Suprapubic skin (tissue), 4 donors: ENCODE data around the gene MBOAT7. TPM values are rescaled to one million over a fixed set of nuclear protein-coding genes. Genes with fewer than 3 reads are reported as not detected.

Experiments used
- DNase-seq, 2 donors: peaks; one replicate each; pipeline ENCODE4 v3.0.0-alpha.2; 2019; ENCODE audit warnings: low spot score in 2 of 2
- H3K27ac ChIP-seq: fragments of 200-600 bp; sonication (generic); one replicate; pipeline ENCODE4 v1.5.1; 2019
- H3K27me3 ChIP-seq: fragments of 200-600 bp; sonication (generic); one replicate; pipeline ENCODE4 v1.5.1; 2019
- H3K36me3 ChIP-seq: fragments of 200-600 bp; sonication (generic); one replicate; pipeline ENCODE4 v1.5.1; 2019
- H3K4me1 ChIP-seq: fragments of 200-600 bp; sonication (generic); one replicate; pipeline ENCODE4 v1.5.1; 2019
- H3K4me3 ChIP-seq: fragments of 200-600 bp; sonication (generic); one replicate; pipeline ENCODE4 v1.5.1; 2019; ENCODE audit warnings: mild to moderate bottlenecking
- H3K9me3 ChIP-seq: fragments of 200-600 bp; sonication (generic); one replicate; pipeline ENCODE4 v1.5.1; 2019
- CTCF ChIP-seq, 2 donors: fragments of 200-600 bp in 1 of 2; fragments of 450-650 bp in 1 of 2; sonication (generic) in 1 of 2; IDR thresholded peaks; one replicate each; pipeline ENCODE4 v1.5.1; 2016 to 2019; ENCODE audit warnings: antibody characterized with exemption in 2 of 2, mild to moderate bottlenecking in 1 of 2, moderate library complexity in 1 of 2
- EP300 ChIP-seq: sonication (generic); formaldehyde crosslinking; IDR thresholded peaks from one replicate; pipeline ENCODE4 v1.6.1; 2017; ENCODE audit warnings: antibody characterized with exemption
- POLR2A ChIP-seq, 2 donors: fragments of 450-650 bp; IDR thresholded peaks; one replicate each; pipeline ENCODE4 v1.6.1; 2017; ENCODE audit warnings: antibody characterized with exemption in 2 of 2, mild to moderate bottlenecking in 2 of 2, moderate library complexity in 2 of 2
- POLR2AphosphoS5 ChIP-seq, 3 donors: sonication (generic); formaldehyde crosslinking; IDR thresholded peaks; one replicate each; pipeline ENCODE4 v1.6.1; 2017; ENCODE audit warnings: antibody characterized with exemption in 3 of 3
- WGBS: methylation state at CpG from one replicate; pipeline ENCODE4 v1.1.5; 2018; 5-methylcytosine and 5-hydroxymethylcytosine counted together
- total RNA-seq, 4 donors: library from RNA; depleted of rRNA; stranded (reverse); fragments of >200 nt; gene quantifications; one replicate each; pipeline ENCODE4 v1.1.0, GENCODE V29; 2016

MBOAT7 gene
- total RNA-seq, 4 donors from 2014 or later = 54.7 to 96.5 (median 58.7) TPM

GRCh38 chr19:54162241-54162805, 27.1 kb downstream of the MBOAT7 start:
- Histone ChIP-seq H3K36me3 (peaks cover 3% of the 10 kb centered on the region), H3K9me3 (no peaks in the 10 kb centered on the region), H3K4me3 (peak overlapping the region; percentile 39), H3K27me3 (no peaks in the 10 kb centered on the region), H3K4me1 (peaks cover 51% of the 10 kb centered on the region), H3K27ac (no peak overlapping the region)
- peak; percentile 91 to 95 for DNase-seq
- TF ChIP-seq EP300 (no peak), POLR2AphosphoS5 (IDR thresholded peaks at IDR 0.05) (no peak), POLR2A (IDR thresholded peaks at IDR 0.05) (no peak), CTCF (IDR thresholded peaks at IDR 0.05) (no peak)
- 4% methylated on average over 22 of the region's 35 CpGs for WGBS

GRCh38 chr19:54160854-54161253, 28.5 kb downstream of the MBOAT7 start:
- DNase-seq = no peak
- 35% methylated on average over 13 of the region's 13 CpGs for WGBS
- H3K4me1 ChIP-seq = peaks cover 61% of the 10 kb centered on the region
- TF ChIP-seq POLR2A (IDR thresholded peaks at IDR 0.05) = no peak
- no peak for TF ChIP-seq CTCF (IDR thresholded peaks at IDR 0.05)
- peaks cover 18% of the 10 kb centered on the region for H3K36me3 ChIP-seq
- H3K27ac ChIP-seq = no peak overlapping the region
- H3K4me3 ChIP-seq = peak overlapping the region; percentile 75
- H3K27me3 ChIP-seq = no peaks in the 10 kb centered on the region
- no peaks in the 10 kb centered on the region for H3K9me3 ChIP-seq

- H3K9me3 ChIP-seq = no peaks in the 10 kb centered on the region
- WGBS = 8% methylated on average over 10 of the region's 28 CpGs
- no peaks in the 10 kb centered on the region for H3K27me3 ChIP-seq
- peak overlapping the region; percentile 75 for H3K4me3 ChIP-seq
- H3K36me3 ChIP-seq = peaks cover 23% of the 10 kb centered on the region
- H3K27ac ChIP-seq = peak overlapping the region; percentile 97
- TF ChIP-seq POLR2AphosphoS5 (IDR thresholded peaks at IDR 0.05) = no peak
- no peak for TF ChIP-seq EP300
- TF ChIP-seq POLR2A (IDR thresholded peaks at IDR 0.05) = no peak
- TF ChIP-seq CTCF (IDR thresholded peaks at IDR 0.05) = no peak
- H3K4me1 ChIP-seq = peaks cover 61% of the 10 kb centered on the region
- no peak for DNase-seq
Measured at GRCh38 chr19:54160182-54160811, 29.1 kb downstream of the MBOAT7 start.

- Histone ChIP-seq H3K27ac (peak within 1 kb of the TSS; percentile 97), H3K9me3 (no peaks in the 10 kb centered on the region), H3K36me3 (peaks cover 31% of the 10 kb centered on the region), H3K4me1 (peaks cover 59% of the 10 kb centered on the region), H3K27me3 (no peaks in the 10 kb centered on the region), H3K4me3 (peak within 1 kb of the TSS; percentile 75)
- peak; percentile 100 for DNase-seq
- TF ChIP-seq POLR2AphosphoS5 (IDR thresholded peaks at IDR 0.05) = peak in 2 of 3 donors; percentile 84 to 91
- peak in 1 of 2 donors; percentile 34 for TF ChIP-seq CTCF (IDR thresholded peaks at IDR 0.05)
- TF ChIP-seq POLR2A (IDR thresholded peaks at IDR 0.05) = peak in 1 of 2 donors; percentile 19
- no peak for TF ChIP-seq EP300
- WGBS = 0% methylated on average over 46 of the region's 72 CpGs
Measured at GRCh38 chr19:54159352-54160181, 29.8 kb downstream of the MBOAT7 start, which contains the start of gene LENG1. Gene LENG1 (minus strand): TSS chr19:54159721. CDS start chr19:54159695, 26 bp downstream.
